ENCODE measurements around the gene PBX4.
A peak's percentile ranks its signal among the peaks of the same experiment; 100 is the strongest.

PBX4 gene

DNA sequence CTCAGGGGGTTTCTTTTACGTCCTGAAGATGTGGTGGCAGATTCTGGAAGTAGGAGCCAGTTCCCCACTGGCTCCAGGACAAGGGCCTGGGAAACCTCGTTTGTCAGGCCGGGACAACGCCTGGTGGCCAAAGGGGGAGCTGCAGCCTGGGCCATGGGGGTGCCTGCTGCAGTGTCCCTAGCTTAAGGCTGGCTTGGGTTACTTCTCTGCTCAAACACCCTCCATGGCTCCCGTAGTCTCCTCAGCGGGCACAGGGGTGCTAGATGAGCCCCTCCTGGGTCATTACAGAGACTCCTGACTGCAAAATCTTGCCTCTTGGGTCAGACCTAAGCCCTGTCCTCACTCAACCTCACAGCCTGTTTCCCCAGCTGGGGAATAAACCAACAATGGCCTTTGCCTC is 65.7 kb downstream of the PBX4 start:
- no peak for DNase-seq

DNA sequence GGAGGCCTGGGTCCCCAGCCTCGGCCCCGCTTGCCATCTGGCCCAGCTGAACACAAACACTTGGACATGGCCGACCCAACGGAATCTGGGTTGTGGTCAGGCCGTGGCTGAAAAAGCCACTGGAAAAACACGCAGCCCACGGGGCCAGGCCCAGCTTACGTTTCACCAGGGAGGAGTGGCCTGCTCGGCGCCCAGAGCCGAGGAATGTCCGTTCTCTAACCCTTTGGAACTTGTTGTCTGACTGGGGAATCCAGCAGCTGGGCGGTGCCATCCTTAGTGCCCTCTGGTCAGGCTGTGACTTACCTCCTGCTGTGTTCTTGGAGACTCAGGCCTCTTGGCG is 66.7 kb downstream of the PBX4 start:
- DNase-seq: no peak

DNA sequence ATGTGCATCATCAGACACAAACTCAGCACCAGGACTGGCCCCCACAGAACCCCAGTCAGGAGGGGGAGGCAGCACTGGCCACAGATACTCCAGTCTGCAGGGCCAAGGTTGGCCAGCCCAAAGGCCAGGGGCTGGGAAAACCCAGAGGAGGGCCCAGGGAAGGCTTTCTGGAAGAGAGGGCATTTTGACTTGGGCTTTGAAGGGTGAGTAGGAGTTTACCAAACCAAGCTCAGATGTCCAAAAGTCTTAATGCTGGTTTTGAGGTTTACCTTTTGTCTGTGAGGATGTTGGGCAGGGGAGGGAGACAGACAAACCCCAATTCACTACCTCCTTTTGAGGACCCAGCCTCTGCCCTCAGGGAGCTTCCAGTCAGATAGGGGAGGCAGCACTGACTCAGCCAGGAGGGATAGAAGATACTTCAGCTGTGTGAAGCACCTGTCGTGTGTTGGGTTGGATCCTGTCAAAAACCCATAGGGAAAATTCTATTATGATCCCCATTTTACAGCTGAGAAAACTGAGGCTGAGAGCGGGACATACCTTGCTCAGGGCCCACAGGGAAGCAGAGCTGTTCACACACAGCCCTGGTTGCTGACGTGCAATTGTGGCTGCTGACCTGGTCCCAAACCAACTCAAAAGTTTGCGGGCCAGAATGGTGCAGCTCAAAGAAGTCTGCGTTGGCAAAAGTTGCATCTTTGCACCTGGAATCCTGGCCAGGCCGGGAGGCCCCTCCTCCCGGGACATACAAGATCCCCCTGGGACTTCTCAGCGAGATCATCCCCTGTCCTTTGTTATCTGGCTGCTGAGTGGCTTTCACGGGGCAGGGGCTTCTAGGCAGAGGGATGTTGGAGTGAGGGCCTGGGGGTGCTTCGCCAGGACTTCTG is 67.3 kb downstream of the PBX4 start:
- DNase-seq: no peak

DNA sequence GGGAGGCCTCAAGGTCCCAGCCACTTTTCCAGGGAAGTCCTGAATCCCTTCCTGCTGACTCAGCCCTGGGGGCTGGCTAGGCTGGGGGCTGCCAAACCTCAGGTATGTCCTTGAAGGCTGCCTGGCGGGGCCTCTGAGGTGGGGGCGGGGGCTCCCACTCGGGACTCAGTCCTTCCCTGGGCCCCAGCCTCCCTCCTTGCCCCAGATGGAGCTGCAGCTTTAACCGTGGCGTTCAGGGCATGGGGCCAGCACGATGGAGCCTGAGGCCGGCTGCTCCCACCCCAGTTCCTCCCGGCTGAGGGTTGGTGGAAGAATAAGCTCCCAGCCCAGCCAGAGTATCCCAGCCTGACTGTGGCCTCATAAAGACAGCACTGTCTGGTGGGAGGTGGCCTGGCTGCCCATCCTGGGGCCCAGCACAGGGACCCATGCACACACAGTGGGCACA is 68.0 kb downstream of the PBX4 start:
- no peak for DNase-seq

DNA sequence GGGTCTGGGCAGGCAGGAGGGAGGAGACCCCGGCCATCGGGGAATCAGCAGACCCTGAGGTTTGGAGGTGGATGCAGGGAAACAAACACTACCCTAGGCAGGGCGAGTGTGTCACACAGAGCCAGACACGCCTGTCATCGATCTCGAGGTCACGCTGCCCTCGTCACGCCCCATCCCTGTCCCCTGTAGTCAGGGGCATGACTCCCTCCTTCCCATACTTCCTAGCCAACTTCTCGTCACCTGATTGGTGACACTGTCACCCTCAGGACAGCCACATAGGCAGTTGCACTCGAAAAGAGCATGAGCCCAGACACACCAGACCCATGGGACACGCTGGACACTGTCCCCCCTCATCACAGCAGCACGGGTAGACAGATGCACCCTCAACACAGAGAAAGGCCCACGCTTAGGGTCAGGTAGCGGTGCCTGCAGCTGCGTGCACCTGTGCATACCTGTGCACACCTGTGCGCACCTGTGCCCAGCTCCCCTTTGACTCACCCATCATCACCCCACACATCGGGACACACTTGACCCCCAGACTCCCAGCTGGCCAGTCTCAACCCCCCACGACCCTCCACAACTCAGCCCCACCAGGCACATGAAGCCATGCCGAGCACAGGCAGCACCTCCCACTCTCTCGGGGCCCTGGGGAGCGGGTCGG is 68.6 kb downstream of the PBX4 start:
- no peak for DNase-seq

DNA sequence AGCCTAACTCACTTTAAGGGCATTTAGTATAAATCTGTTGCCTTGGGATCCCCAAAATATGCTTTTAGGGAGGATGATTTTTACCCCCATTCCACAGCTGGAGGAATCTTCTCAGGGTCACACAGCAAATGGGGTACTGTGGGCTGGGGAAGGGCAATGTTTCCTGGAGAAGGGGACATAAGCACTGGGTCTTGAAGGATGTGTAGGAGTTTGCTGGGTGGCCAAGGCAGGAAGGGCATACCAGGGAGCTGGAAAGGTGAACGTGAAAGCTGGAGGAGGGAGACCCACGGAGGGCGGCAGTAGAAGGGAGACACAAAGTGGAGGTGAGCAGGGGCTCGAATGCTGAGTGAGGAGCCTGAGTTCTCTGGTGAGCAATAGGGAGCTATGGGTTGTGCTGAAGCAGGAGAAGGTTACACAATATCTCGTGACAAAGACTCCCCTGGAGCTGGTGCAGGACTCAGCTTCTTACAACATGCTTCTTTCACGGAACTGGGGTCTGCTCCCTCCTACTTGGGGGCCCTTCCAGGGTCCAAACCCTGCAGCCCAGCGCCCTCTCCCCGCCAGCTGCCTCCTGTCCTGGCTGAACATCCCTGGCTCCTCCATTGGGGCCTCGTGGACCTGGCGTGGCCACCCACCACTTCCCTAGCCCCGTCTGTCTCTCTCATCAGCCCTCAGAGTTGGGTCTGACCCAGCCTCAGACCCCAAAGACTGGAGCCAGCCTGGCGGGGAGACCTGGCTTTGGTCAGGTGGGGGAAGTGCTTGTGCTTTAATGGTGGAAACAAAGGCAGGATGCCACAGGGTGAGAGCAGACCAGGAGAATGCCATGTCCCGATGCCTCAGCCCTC is 69.3 kb downstream of the PBX4 start:
- DNase-seq: no peak

DNA sequence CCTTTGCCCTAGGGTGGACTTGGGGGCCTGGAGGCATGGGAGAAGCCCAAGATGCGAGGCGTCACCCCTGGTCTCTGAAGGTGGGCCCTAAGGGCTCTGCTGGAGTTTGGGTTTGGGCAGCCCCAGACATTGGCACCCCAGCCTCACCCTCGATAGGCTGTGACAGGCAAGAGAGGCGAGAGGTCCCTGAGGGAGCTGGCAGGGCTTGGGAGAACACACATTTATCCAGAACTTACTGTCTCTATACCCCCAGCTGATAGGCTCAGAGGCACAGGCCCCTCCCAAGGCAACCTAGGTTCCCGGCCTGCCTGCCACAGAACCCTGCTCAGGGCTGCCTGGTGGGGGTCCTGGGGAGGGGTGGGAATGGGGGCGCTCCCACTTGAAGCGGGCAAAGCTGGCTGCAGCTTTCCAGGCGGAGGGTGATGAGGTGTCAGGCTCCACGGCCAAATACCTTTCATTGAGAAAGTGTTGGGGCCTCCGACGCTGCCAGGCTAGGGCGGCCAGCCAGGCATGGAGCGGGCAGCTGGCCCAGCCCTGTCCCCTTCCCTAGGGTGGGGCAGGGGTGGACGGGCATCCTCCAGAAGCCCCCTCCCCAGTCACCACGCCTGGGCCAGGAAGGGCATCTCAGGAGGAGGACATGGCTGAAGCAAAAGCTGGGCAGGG is 70.7 kb downstream of the PBX4 start:
- DNase-seq: no peak

DNA sequence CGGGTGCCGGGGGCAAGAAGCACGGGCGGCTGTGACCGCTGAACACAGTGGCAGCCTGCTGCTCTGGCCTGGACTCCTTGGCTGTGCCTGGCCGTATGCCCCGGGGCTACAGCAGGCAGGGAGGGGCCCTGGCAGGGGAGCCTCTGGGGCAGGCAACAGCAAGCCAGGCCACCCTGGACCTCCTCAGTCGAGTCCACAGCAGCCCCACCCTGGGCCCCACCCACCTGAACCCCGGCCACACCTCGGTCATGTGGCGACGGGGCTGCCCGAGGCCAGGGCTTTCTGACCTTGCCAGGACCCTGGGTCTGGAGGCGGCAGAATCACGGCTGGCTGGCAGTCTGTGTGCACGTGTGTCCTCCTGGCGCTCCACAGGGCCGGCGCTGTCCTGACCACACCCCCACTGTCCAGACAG is 71.7 kb downstream of the PBX4 start:
- DNase-seq: no peak

DNA sequence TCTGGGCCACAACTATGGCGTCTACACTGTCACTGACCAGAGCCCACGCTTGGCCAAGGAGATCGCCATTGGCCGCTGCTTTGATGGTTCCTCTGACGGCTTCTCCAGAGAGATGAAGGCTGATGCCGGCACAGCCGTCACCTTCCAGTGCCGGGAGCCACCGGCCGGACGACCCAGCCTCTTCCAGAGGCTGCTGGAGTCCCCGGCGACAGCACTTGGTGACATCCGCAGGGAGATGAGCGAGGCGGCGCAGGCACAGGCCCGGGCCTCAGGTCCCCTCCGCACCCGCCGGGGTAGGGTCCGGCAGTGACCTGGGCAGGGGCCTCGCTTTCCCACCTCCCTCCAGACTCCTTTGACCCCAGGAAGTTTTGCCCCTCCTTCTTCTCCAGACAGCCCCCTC is 72.8 kb downstream of the PBX4 start:
- DNase-seq: no peak

DNA sequence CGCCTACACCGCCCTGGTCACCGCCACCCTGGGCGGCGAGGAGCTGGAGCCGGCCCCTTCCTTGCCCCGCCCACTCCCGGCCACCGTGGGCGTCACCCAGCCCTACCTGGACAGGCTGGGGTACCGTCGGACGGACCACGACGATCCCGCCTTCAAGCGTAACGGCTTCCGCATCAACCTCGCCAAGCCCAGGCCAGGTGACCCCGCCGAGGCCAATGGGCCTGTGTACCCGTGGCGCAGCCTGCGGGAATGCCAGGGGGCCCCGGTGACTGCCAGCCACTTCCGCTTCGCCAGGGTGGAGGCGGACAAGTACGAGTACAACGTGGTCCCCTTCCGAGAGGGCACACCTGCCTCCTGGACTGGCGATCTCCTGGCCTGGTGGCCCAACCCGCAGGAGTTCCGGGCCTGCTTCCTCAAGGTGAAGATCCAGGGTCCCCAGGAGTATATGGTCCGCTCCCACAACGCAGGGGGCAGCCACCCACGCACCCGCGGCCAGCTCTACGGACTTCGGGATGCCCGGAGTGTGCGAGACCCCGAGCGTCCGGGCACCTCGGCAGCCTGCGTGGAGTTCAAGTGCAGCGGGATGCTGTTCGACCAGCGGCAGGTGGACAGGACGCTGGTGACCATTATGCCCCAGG is 73.4 kb downstream of the PBX4 start:
- no peak for DNase-seq

DNA sequence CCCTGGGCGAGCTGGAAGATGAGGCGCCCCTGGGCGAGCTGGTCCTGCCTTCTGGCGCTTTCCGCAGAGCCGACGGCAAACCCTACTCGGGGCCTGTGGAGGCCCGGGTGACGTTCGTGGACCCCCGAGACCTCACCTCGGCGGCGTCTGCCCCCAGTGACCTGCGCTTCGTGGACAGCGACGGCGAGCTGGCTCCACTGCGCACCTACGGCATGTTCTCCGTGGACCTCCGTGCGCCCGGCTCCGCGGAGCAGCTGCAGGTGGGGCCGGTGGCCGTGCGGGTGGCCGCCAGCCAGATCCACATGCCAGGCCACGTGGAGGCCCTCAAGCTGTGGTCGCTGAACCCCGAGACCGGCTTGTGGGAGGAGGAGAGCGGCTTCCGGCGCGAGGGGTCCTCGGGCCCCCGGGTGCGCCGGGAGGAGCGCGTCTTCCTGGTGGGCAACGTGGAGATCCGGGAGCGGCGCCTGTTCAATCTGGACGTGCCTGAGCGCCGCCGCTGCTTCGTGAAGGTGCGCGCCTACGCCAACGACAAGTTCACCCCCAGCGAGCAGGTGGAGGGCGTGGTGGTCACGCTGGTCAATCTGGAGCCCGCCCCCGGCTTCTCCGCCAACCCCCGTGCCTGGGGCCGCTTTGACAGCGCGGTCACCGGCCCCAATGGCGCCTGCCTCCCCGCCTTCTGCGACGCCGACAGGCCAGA is 74.1 kb downstream of the PBX4 start:
- no peak for DNase-seq

DNA sequence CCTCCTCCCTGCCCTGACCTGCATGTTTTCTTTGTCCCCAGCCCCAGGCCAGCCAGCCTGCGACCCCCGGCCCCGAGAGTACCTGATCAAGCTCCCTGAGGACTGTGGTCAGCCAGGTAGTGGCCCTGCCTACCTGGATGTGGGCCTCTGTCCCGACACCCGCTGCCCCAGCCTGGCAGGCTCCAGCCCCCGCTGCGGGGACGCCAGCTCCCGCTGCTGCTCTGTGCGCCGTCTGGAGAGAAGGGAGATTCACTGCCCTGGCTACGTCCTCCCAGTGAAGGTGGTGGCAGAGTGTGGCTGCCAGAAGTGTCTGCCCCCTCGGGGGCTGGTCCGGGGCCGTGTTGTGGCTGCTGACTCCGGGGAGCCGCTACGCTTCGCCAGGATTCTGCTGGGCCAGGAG is 74.8 kb downstream of the PBX4 start:
- DNase-seq: no peak

DNA sequence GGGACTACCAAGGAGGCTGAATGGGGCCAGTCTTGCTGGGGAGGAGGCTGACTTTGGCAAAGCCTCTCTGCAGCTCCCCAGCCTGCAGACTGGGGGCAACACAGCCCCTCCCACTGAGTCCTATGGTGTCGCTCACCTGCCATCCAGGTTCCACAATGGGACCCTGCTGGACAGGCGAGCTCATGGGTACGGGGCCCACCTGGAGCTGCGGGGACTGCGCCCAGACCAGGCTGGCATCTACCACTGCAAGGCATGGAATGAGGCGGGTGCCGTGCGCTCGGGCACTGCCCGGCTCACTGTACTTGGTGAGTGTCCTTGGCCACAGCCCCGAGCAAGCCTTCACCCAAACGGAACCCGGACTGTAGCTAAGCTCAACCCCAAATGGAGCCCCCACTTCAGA is 75.4 kb downstream of the PBX4 start:
- DNase-seq: no peak

DNA sequence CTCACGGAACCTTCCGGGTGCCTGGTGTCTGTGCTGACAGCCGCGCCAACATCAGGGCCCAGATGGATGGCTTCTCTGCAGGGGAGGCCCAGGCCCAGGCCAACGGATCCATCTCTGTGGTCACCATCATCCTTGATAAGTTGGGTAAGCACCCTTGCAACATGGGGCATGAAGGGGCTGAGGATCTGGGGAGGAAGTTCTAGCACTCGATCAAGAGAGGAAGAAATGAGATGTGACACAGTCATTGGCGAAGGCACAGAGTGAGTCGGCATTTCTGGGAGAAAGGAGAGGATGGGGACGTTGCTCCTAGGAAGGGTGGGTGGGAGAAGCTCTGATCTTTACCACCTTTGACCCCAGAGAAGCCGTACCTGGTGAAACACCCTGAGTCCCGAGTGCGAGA is 76.0 kb downstream of the PBX4 start:
- DNase-seq: peak; percentile 16

DNA sequence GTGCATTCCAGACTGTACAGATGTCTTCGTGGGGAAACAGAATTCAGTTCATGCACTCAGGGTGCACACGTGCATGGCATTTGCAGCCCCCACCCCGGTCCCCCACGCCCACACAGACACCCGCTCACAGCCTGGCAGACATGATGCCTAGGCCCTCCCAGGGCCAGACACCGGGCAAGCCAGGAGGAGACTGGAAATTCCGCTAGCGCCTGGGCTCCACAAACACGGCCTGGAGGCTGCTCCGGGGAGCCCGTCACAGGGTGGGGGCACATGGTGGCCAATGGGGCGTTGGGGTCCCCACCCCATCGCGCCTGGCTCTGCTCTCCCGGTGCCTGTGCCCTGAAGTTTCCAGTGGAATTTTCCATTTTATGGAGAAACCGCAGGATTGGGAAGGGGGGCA is 76.9 kb downstream of the PBX4 start:
- DNase-seq: no peak

DNA sequence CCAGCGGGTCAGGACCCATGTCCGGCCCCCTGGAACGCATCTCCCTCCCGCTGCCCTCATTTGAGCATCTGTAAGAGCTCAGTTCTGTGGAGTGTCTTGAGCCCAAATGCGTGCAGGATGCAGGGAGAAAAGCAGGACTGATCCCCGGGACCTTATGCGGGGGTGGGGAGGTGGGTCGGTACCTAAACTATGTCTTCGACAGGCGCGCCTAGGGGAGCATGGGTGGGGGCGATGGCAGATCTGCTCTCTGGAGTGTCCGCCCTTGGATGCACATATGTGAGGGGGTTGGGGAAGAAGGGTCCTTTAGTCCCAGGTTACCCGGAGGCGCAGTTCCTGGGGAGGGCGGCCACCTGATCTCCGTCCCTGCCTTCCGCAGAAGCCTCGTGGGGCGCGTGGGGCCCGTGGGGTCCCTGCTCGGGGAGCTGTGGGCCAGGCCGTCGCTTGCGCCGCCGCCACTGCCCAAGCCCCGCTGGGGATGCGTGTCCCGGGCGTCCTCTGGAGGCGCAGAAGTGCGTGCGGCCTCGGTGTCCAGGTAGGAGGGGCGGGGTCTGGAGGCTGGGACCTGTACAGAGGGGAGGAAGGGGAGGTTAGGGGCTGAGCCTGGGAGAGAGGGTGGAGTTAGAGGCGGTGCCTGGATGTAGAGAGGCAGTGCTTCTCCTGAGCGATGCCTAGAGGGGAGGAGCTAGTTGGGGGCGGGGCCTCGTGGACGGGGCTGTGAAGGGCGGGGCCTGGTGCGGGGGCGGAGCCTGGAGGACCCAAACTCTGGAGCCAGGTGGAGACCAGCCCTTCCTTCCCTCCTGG is 77.6 kb downstream of the PBX4 start:
- peak; percentile 79 for DNase-seq

DNA sequence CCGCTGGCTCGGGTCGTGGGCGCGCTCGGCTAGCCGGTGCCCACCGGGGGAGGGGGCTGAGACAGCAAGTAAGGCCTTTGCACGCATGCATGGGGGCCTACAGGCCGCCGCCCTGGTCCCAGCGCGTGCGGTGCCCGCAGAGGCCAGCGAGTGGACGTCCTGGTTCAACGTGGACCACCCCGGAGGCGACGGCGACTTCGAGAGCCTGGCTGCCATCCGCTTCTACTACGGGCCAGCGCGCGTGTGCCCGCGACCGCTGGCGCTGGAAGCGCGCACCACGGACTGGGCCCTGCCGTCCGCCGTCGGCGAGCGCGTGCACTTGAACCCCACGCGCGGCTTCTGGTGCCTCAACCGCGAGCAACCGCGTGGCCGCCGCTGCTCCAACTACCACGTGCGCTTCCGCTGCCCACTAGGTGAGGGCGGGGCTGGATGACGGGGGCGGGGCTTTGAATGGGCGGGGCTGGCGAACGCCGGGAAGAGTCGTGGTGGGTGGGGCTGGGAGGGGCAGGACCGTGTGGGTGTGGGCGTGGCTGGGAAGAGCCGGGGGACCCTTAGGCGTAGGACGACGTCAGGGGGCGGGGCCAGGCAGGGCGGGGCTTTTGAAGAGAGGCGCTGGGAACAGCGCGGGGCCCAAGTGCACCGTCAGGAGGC is 78.3 kb downstream of the PBX4 start:
- peak; percentile 78 for DNase-seq

DNA sequence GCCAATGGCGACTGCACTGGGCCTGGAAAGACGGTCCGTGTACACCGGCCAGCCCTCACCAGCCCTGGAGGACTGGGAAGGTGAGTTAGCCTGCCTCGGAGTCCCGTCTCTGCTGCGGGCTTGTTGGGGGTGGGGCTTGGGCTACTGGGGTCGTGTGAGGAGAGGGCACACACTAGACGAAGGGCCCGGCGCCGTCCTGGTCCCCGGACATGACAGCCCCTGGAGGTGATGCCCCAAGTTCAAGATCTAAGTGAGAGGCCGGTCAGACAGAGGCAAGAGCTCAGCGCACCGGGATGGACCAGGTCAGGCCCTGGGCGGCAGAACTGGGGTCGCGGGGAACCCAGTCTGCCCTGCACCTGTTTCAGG is 78.8 kb downstream of the PBX4 start:
- no peak for DNase-seq

DNA sequence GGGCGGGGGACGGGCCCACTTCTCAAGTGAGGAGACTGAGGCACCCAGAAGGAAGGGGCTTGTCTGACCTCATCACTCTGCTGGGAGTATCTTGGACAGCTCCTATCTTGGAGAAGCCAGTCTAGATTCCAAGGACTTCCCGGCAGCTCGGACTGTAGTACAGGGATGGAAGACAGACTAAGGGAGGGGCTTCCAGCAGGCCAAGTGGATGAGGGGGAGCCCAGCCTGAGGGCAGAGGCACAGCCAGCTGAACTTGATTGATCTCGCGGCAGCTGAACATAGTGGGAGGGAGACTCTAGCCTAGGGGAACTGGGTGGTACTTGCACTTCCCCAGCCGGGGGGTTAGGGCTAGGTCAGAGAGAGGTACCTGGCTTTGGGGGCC is 79.7 kb downstream of the PBX4 start:
- no peak for DNase-seq

DNA sequence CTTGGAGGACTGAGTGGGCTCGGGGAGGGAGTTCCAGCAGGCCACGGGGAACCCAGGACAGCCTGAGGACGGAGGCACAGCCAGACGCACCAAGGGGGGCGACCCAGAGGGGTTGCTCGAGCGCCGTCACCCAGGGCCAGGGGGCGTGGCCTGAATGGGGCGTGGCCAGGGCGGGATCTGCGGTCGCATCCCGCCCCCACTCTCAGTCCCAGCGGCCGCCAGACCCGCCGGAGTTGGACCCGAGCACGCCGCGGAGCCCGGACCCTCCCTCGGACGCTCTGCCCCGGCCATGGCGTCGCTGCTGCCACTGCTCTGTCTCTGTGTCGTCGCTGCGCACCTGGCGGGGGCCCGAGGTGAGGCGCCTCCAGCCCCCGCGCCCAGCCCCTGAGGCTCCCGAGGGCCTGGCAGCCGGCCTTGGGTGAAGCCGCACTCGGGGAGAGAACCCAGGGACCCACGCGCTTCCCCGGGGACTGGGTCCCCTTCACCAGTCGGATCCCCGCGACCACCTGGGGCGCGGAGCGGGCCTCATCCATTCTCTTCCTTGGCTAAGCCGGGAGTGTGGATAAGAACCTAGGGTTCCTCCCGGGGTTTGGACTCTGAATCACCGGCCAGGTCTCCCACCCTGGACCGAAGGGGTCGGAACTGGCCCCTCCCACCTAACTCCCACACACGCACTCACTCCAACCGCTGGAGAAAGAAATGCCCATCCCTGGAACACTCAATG is 80.3 kb downstream of the PBX4 start, which contains the start of gene CILP2:
CILP2 (plus strand) TSS at position 205 of the 724 bp plus-strand sequence; CDS start at position 290, 85 bp downstream.
- peak; percentile 11 for DNase-seq
